GM18907 (cell line): Measurements from ENCODE around the gene ACKR3.

ENCODE experiments used
- ATAC-seq: cut with Tn5 transposase; IDR thresholded peaks from one replicate; pipeline ENCODE4 v1.9.1; 2021; ENCODE audit warnings: mild to moderate bottlenecking, moderate library complexity; ENCODE audit not compliant: unreplicated experiment

The ACKR3 gene

GRCh38 chr2:236568068-236568921 is 1.3 kb upstream of the ACKR3 start:
- peak; percentile 45 for ATAC-seq

GRCh38 chr2:236568922-236569572 is 578 bp upstream of the ACKR3 start:
- no peak for ATAC-seq

- no peak for ATAC-seq
Observed at GRCh38 chr2:236570081-236570868, 650 bp downstream of the ACKR3 start.

GRCh38 chr2:236571145-236571544 is 1.5 kb downstream of the ACKR3 start:
- no peak for ATAC-seq

GRCh38 chr2:236572482-236572881 is 2.9 kb downstream of the ACKR3 start:
- no peak for ATAC-seq

GRCh38 chr2:236573066-236573929 is 3.7 kb downstream of the ACKR3 start:
- ATAC-seq, result no peak

GRCh38 chr2:236574000-236574399 is 4.4 kb downstream of the ACKR3 start:
- no peak for ATAC-seq

- ATAC-seq, result no peak
Observed at GRCh38 chr2:236574424-236575145, 5.0 kb downstream of the ACKR3 start.

GRCh38 chr2:236575510-236575909 is 5.9 kb downstream of the ACKR3 start:
- no peak for ATAC-seq

GRCh38 chr2:236576087-236576486 is 6.5 kb downstream of the ACKR3 start:
- ATAC-seq, result no peak

- no peak for ATAC-seq
Observed at GRCh38 chr2:236576953-236577352, 7.3 kb downstream of the ACKR3 start.

GRCh38 chr2:236577481-236578410 is 8.1 kb downstream of the ACKR3 start:
- no peak for ATAC-seq

GRCh38 chr2:236578411-236578846 is 8.8 kb downstream of the ACKR3 start:
- no peak for ATAC-seq

GRCh38 chr2:236579048-236579745 is 9.6 kb downstream of the ACKR3 start:
- ATAC-seq, result no peak

- ATAC-seq, result no peak
Observed at GRCh38 chr2:236579746-236580315, 10.2 kb downstream of the ACKR3 start.

GRCh38 chr2:236580746-236581355 is 11.2 kb downstream of the ACKR3 start:
- ATAC-seq, result no peak

GRCh38 chr2:236581546-236581945 is 11.9 kb downstream of the ACKR3 start:
- ATAC-seq, result no peak
